ENCODE measurements around the gene CUX1.

Gene CUX1

GRCh38 chr7:101891936-101892640 is 74.7 kb downstream of the CUX1 start:
- TF ChIP-seq CTCF (IDR thresholded peaks at IDR 0.05; ENCODE audit: borderline replicate concordance, insufficient read depth, low read depth, low read length), result no peak
- no peak overlapping the region for H3K4me3 ChIP-seq (ENCODE audit: low read depth, low read length)

GRCh38 chr7:101893341-101894082 is 76.1 kb downstream of the CUX1 start:
- no peak for TF ChIP-seq CTCF (IDR thresholded peaks at IDR 0.05; ENCODE audit: borderline replicate concordance, insufficient read depth, low read depth, low read length)
- no peak overlapping the region for H3K4me3 ChIP-seq (ENCODE audit: low read depth, low read length)

GRCh38 chr7:101896316-101896715 is 78.9 kb downstream of the CUX1 start:
- no peak for TF ChIP-seq CTCF (IDR thresholded peaks at IDR 0.05; ENCODE audit: borderline replicate concordance, insufficient read depth, low read depth, low read length)
- no peak overlapping the region for H3K4me3 ChIP-seq (ENCODE audit: low read depth, low read length)

- TF ChIP-seq CTCF (IDR thresholded peaks at IDR 0.05; ENCODE audit: borderline replicate concordance, insufficient read depth, low read depth, low read length), result no peak
- H3K4me3 ChIP-seq (ENCODE audit: low read depth, low read length), result no peak overlapping the region
Measured at GRCh38 chr7:101896941-101897340, 79.5 kb downstream of the CUX1 start.

- TF ChIP-seq CTCF (IDR thresholded peaks at IDR 0.05; ENCODE audit: borderline replicate concordance, insufficient read depth, low read depth, low read length), result no peak
- no peak overlapping the region for H3K4me3 ChIP-seq (ENCODE audit: low read depth, low read length)
Measured at GRCh38 chr7:101898106-101898505, 80.7 kb downstream of the CUX1 start.

- no peak for TF ChIP-seq CTCF (IDR thresholded peaks at IDR 0.05; ENCODE audit: borderline replicate concordance, insufficient read depth, low read depth, low read length)
- no peak overlapping the region for H3K4me3 ChIP-seq (ENCODE audit: low read depth, low read length)
Measured at GRCh38 chr7:101899616-101900015, 82.2 kb downstream of the CUX1 start.

GRCh38 chr7:101900103-101900502 is 82.7 kb downstream of the CUX1 start:
- no peak for TF ChIP-seq CTCF (IDR thresholded peaks at IDR 0.05; ENCODE audit: borderline replicate concordance, insufficient read depth, low read depth, low read length)
- no peak overlapping the region for H3K4me3 ChIP-seq (ENCODE audit: low read depth, low read length)
